ENCODE results near the gene MIPEP.

DNA sequence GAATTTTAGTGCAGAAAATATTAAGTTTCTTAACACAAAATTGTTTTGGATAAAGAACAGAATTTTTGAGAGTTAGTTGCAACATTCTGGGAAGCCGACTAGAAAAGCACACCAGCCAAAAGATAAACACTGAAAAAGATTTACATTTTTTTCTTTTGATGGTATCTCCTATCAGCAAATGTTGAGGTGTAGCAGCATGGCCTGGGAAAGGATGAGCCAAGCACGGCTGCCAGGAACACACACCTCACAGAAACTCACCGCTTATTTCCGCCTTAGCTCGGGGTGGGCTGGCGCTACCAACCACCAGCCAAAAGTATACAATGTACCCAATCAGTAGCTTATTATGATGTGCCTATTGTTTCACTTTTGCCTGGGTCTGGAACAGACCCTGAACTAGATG, 134.7 kb downstream of the MIPEP start:
- TF ChIP-seq, protein P1, sequence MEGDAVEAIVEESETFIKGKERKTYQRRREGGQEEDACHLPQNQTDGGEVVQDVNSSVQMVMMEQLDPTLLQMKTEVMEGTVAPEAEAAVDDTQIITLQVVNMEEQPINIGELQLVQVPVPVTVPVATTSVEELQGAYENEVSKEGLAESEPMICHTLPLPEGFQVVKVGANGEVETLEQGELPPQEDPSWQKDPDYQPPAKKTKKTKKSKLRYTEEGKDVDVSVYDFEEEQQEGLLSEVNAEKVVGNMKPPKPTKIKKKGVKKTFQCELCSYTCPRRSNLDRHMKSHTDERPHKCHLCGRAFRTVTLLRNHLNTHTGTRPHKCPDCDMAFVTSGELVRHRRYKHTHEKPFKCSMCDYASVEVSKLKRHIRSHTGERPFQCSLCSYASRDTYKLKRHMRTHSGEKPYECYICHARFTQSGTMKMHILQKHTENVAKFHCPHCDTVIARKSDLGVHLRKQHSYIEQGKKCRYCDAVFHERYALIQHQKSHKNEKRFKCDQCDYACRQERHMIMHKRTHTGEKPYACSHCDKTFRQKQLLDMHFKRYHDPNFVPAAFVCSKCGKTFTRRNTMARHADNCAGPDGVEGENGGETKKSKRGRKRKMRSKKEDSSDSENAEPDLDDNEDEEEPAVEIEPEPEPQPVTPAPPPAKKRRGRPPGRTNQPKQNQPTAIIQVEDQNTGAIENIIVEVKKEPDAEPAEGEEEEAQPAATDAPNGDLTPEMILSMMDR (IDR thresholded peaks at IDR 0.05) = no peak
- no peak for TF ChIP-seq POLR2A (IDR thresholded peaks at IDR 0.05)

Measured in body of pancreas (tissue), 4 donors.